Measurements from ENCODE around the gene FHL1.

The FHL1 gene

DNA sequence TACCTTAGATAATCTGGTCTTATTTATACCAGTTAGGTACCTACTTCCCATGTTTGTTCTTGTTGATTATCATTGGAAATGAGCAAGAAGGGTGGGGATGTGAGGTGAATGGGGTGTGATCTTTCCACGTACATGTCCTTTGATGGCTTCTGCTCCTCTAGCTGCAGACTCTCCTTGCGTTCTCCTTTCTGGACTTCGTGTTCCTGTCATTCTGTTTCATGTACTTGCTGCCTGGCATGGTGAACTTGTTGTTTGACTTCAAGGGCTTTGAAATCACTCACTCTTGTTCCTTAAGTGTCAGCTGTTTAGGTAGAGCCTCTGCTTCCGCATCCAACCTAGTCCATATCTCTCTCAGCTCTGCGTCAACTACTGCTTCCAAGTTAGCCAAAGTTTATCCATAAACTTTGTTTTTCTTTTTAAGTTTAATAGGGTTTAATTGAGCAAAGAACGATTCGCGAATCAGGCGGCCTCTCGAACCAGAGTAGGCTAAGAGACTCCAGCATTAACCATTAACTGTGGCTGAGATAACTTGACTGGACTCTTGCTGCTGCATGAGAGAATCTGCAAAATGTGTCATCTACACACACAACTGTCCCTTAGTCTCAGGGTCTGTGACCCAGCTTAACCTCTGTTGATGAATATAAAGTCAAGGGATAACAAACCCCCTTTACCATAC lies 42.8 kb downstream of the FHL1 start:
- DNase-seq = no peak

DNA sequence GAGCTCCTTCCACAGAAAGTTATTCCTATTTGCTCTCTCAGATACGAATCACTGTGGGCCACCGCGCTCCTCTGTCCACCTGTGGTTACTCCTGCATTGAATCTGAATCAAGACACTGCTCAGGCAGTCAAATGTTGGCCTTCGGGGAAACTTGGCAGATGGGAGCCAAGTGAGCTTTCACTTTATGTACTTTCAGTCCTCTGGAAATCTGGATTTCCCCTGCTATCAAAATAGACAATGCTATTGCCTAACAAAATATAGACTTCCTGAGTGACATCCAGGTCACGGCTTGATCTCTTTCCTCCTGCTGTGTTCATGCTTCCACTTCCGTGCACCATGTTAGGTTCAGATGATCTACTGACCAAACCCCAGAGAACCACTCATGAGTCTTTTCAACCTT lies 43.8 kb downstream of the FHL1 start:
- DNase-seq = no peak

DNA sequence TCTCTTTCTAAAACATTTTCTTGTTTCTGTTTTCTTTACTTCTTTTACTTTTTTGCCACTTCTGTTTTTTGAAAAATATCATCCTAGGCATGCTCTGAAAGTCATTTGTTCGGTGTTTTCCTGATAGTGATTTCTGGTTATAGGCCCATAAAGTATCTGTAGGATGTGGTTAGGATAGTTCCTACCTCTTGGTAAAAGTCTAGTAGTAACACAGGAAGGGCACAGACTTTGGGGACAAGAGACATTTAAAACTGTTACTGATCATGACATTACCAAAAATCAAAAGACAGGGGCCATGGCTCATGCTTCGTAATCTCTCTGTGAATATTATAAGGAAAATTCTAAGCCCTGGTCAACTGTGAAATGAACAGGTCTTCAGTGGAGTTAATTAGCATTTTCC lies 44.8 kb downstream of the FHL1 start:
- DNase-seq = no peak

DNA sequence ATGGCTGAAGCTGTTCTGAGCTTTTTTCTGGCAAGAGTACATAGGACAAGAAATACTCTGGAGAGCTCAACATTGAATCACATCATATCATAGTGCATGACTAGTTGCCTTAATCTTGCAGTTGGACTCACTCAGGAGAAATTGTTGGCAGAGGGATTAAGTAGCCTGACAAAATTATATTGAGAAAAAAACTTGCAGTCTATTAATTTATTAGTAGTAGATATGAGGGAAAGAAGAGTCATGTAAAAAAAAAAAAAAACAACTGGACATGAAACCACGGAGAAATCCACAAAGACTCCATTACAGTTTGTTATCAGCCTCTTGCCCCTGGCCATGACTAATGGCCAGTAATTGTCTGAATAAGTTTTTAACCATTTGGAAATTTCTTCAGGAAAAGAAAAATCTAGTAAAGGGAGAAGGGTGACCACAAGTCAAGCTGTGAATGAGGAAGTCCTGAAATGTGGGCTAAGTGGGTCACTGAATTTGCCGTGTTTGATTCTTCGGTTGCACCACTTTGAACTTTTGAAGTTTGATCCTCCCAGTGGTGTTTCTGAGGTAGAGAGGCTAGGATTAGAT lies 45.6 kb downstream of the FHL1 start:
- DNase-seq = no peak

DNA sequence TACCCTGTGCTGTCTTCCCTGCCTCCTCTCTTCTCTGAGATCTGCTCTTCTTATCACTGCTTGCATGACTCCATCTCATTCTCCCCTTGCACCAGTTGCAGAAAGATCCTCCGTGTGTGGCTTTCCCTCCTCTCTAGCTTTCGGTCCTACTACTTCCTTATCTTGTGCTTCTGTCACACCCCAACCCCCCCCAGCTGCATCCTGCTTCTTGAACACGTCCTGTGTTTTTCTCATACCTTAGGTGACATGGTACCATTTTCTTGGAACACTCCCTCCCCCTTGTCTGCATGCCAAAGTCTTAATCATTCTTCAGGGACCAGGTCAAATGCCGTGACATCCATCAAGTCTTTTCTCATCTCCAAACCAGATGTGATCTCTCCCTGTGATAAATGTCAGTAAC lies 46.4 kb downstream of the FHL1 start:
- no peak for DNase-seq

DNA sequence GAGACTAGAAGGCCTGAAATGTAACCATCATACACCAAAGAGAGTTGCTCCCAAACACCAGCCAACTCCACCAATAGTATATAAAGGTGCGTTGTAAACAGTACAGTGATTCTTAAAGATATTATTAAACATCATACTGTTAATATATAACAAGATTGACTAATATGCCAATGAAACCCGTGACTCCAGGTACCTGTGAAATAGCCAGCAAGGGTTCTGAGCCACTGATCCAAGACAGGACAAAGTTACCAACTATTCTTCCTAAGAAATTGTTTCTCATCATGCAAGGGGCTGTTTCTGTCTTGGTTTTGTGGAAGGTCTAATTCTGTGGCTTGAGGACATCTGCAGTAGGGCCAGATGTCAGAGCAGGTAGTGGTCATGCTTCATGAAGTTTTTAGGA lies 47.2 kb downstream of the FHL1 start:
- DNase-seq = no peak

DNA sequence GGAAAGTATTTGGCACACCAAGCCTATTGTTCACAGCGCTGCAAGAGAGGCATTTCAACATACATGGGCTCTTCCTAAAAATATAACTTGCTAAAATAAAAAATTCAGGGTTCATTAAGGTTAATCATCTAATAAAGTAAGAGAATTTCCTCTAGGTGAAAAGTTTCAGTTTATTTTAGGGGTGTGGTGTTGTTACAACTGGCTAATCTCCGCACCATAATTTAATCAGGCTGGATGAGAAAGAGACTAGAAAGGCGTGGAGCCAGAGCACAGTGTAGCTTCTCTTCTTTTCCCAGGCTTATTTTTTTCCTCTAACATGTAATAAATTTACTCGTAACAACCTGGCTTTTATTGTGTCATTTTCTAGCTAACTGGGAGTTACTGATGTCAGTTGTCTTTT lies 47.9 kb downstream of the FHL1 start:
- no peak for DNase-seq

DNA sequence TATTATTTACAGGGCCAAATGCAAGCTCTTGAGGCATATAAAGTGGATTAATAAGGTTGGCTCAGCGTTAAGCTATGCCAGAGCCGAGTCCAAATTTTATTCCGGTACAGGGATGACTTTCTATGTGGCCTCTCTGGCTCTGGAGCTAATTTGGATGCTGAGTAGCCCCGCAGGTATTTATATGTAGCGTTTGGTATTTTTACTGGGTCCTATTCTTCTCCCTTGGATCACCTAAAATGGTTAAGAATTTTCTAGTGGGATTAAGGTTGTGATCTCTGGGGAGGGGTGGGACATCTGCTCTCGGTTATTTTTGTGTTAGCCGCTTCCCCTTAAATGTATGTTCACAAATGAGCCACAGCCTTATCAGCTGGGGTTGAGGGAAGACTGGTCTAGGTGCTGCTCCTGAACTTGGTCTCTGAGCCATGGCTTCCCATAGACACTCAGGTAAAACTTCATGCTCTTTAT lies 49.4 kb downstream of the FHL1 start:
- no peak for DNase-seq

DNA sequence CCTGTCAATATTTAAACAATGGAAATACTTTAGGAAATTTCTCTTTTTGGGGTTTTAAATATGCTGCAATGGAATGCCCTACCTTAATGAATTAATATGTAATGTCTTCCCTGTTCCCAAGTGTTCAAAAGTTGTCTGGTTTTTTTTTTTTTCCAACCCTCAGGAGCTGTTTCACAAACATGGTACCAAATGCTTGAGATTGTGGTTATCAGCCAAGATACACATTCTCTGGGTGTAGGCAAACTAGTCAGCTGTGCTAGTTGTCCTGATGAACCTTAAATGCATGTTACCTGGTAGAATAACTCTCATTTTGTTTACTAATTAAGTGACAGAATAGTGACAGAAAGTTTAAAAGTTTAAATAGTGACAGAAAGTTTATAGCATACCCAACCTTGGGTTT lies 50.7 kb downstream of the FHL1 start:
- no peak for DNase-seq

DNA sequence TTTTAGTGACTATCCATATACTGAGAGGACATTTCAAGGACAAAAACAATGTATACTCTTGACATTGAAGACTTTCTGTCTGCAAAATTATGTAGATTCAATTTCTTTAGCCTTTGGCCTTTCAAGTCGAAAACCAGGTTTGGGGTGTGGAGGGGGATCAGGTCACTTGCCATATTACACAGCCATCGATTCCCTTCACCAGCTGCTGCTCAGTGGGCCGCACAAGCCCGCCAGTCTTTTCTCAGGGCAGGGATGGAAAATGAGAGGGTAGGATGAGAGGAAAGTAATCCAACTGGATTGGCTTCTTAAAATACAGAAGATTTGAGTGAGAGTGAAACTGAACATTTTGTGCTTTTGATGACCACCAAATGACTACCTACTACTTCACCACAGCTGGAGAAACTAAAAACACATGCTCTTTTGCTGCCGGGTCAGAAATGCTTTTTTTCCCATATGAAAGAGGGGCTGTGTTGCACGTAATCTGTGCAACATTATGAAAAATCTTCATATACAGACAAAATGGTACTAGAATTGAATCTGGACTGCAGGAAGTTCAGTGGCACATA lies 51.4 kb downstream of the FHL1 start:
- no peak for DNase-seq

DNA sequence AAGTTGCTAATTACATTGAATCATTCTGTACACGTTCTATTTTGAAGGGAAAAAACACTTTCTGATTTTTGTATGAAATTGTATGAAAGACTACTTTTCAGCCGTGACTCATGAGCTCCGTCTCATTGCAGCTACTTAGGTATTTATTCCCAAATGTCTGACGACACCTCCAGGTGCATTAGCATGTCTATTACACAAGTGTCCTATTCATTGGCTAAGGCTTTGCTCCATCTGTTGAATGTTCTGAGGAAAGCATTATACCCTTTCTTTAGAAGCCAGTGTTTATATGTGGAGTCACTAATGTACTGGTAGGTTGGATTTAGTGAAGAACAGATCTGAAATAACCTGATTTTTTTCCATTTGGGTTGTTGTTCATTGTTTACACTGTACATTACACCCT lies 52.0 kb downstream of the FHL1 start:
- DNase-seq = no peak

DNA sequence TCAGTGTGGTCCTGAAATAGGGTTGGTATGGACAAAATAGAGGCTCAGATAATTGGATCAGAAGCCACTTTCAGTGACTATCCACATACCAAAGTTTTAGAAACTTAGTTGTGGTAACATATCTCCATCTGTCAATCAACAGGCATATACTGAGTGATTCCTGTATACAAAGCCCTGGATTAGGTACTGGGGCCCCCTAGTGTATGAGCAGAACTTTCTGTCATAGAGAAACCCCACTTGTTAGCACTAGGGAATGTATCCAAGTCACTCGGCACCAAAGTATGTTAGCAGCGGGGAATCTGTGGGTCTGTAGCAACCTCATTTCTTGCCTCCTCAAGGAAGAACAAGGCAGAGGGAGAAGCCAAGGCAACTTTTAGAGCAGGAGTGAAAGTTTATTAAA lies 53.1 kb downstream of the FHL1 start:
- DNase-seq = peak; percentile 24

DNA sequence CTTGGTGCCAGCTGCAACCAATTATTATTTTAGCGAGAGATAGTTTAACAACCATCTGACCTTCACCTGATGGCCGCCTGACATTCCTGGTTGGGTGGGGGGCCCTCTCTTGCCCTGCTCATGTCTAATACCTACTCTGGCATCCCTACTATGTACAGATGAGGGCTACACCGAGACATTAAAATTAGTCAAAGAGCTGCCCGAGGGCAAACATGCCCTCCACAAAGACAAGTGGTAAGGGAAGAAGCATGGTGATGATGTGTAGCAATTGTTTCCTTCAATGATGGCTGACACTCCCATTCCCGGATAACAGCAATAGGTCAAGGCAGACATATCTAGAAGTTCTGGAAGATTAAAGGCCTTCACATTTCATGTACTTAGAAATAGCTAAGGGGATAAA lies 54.3 kb downstream of the FHL1 start:
- DNase-seq = no peak

DNA sequence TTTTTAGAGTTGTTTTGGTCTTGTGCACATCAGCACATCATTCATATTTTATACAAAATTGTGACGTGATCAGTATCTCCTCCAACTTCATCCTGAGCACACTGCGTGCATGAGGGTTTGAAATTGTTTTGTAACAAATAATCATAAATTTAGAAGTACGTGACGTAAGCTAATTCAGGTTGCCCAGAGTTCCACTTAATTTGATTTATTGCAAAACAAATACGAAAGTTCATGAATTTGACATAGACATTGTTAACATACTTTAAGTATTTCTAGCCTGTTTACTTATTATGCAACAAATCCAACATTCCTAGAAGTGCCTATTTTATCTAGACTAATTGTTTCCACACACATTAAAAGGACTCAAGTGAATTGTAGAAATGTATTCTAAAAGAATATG lies 55.6 kb downstream of the FHL1 start:
- DNase-seq = no peak

DNA sequence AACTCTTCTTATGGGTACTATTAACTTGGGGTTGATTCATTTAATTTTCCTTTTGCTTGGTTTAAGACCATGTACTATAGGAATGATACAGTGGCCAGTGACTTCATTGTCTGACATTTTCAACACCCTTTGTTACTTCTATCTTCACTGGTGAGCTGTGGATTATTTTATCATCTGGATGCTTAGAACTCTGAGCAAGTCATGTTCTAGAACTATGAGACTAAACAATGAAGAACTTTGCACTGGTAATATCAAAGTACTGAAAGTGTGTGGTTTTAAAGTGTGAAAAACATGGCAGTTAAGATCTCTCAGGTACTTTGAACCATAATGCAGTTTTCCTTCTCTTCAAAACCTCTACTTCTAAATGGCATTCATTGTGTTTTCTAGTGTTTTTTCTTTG lies 56.1 kb downstream of the FHL1 start:
- DNase-seq = no peak

DNA sequence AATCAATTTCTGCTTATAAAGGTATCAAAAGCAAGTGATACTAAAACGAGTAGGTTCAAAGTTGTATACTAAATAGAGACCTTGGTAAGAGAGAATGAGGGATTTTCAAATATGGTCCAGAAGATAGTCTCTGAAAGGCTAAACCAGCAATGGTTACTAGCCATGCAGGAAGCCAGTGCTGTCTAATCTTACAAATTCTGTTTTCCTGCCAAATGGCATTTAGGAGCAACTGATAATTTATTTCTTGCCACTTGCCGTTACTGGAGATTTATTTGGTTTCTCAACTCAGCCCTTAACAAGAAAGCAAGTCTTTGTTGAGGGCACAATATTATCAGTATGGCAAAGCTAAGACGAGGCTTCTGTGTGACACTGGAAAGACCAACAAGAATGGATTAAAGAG lies 56.6 kb downstream of the FHL1 start:
- DNase-seq = no peak

DNA sequence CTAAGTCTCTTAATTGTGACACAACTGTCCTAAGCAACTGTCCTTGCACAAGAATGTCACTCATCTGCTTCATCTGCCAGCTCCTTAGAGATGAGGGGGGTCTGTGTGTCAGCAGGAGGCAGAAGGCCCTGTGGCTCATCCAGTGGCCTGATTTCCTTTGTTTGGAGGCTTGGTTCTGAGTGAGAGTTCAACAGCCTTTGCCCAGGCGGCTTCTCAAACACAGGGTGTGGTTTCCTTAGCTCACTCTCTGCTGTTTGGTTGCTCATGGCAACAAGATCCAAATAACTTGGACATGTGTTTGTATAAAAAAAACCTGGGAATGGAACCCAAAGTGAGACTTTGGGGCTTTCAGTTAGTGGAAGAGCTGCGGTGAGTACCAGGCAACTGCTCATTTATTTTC lies 57.2 kb downstream of the FHL1 start:
- DNase-seq = peak; percentile 60

DNA sequence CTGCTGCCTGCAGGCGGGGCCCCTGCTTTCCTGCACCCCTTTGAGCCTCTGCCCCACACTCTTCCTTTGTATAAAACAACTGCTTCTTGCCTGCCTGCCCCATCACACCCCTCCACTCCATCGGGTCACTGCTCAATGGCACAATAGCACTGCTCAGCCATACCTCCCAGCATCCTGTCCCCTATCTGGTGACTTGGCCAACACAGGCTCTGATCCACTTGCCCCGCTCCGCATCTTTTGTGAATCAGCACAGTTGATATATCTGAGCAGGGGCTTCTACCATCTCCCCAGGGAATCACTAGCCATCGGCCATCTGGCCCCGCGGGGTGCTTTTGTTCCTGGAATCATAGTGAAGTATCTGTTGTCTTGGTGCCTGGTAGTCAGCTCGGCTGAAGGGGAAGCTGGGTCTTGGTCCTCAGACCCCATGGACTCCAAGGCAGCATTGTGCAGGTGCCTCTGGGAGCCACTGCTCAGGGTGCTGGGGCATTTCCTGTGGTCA lies 58.6 kb downstream of the FHL1 start:
- DNase-seq = no peak

DNA sequence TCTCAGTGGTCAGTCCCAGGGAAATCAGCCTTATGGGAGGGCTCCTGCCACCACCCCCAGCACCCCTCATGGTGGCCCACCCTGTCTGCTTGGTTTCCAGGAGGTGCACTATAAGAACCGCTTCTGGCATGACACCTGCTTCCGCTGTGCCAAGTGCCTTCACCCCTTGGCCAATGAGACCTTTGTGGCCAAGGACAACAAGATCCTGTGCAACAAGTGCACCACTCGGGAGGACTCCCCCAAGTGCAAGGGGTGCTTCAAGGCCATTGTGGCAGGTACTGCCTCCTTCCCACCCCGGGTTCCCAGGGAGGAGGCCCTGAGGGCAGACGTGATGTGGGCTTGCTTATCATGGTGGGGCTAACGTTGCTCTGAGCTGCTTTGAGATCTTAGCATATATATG lies 59.6 kb downstream of the FHL1 start:
- no peak for DNase-seq

DNA sequence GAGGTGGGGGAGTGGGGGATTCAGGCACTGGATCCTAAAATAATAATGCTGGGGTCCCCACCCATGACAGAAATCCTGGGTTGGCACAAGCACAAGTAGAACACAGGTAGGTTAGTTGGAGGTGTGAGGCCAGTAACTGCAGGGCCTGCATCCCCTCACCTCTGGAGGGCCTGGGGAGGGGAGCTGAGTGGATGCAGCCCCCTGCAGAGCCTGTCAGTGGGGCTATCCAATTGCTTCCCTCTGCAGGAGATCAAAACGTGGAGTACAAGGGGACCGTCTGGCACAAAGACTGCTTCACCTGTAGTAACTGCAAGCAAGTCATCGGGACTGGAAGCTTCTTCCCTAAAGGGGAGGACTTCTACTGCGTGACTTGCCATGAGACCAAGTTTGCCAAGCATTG lies 60.2 kb downstream of the FHL1 start:
- DNase-seq = no peak

DNA sequence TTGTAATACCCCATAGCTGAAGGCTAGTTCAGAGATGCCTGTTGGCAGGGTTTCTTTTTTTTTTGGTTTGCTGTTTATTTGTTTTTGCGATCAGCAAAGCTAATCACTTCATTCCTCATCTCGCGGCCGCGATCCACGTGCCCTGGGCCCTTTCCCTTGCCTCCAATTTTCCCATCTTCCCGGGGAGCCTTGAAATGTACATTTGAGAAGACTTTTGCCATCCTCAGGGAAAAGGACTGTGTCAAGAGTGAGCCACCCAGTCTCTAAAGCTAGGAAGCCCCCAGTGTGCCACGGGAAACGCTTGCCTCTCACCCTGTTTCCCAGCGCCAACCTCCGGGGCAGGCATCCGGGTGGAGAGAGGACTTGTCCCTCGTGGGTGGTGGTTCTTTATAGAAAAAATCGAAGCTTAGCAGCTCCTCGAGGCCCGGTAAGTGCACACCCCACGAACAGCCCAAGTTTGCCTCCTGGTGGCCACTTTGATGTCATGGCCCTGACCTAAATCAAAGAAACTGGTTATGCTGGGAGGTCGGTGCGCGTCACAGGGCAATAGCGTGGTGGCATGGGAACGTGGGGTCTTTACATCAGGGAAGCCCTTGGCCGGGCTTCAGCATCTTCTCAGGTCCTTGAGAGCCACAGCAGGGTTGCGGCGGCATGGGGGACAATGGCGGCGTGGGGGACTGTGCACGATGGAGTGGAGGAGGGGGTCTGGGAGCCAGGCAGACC lies 61.8 kb downstream of the FHL1 start:
- DNase-seq = peak; percentile 49

DNA sequence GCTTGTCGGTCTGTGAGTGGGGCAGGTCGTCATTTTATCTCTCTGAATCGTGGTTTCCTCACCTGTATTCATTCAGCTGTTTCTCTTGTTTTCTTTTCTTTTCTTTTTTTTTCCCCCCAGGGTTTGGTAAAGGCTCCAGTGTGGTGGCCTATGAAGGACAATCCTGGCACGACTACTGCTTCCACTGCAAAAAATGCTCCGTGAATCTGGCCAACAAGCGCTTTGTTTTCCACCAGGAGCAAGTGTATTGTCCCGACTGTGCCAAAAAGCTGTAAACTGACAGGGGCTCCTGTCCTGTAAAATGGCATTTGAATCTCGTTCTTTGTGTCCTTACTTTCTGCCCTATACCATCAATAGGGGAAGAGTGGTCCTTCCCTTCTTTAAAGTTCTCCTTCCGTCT lies 62.4 kb downstream of the FHL1 start:
- no peak for DNase-seq

DNA sequence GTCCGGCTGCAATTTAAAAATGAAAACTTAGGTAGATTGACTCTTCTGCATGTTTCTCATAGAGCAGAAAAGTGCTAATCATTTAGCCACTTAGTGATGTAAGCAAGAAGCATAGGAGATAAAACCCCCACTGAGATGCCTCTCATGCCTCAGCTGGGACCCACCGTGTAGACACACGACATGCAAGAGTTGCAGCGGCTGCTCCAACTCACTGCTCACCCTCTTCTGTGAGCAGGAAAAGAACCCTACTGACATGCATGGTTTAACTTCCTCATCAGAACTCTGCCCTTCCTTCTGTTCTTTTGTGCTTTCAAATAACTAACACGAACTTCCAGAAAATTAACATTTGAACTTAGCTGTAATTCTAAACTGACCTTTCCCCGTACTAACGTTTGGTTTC lies 62.9 kb downstream of the FHL1 start:
- no peak for DNase-seq

DNA sequence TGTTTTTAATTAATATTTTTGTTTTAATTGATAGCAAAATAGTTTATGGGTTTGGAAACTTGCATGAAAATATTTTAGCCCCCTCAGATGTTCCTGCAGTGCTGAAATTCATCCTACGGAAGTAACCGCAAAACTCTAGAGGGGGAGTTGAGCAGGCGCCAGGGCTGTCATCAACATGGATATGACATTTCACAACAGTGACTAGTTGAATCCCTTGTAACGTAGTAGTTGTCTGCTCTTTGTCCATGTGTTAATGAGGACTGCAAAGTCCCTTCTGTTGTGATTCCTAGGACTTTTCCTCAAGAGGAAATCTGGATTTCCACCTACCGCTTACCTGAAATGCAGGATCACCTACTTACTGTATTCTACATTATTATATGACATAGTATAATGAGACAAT lies 63.5 kb downstream of the FHL1 start:
- DNase-seq = no peak

All from CD4-positive, alpha-beta T cell treated with Interleukin-12 subunit alpha and Interleukin-12 subunit beta, for 1 hour (primary cell).